ENCODE data around the gene RSRC2.

DNA sequence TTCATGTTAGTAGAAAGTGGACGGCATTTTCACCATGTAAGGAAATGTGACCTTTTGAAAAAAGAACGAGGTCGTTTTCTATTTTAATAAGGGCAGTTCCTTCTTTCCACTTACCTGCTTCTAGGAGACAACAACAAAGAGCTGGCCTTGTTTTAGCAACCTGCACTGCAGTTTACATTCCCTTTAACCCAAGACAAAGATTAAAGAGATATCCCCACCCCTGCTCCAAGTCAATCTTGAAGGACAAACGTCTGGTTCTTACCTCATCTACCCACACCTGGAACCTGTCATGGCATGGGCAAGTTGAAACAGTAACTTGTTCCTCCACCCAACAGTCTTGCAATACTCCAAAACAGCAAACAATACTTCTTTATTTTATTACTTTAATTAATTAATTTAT is 58.8 kb downstream of the RSRC2 start:
- TF ChIP-seq POLR2A (IDR thresholded peaks at IDR 0.05) (no peak), POLR2AphosphoS5 (IDR thresholded peaks at IDR 0.05) (no peak), CTCF (IDR thresholded peaks at IDR 0.05 in 8 of 11, conservative IDR thresholded peaks at IDR 0.05 in 3 of 11) (no peak)
